Stimulated activated CD4-positive, alpha-beta T cell treated with anti-CD3 and anti-CD28 coated beads, Interleukin-12 subunit alpha, Interleukin-12 subunit beta, amount 100 ng/mL, for 4 hours (primary cell): ENCODE results near the gene CLTCL1.
"Not testable (repeated sequence)": the region's sequence is repeated elsewhere in the genome, so short reads cannot be mapped to it uniquely, and the experiment has no call there.

Source experiments
- DNase-seq: peaks from one replicate; pipeline ENCODE4 v3.0.0-alpha.2; 2020

The CLTCL1 gene

DNA sequence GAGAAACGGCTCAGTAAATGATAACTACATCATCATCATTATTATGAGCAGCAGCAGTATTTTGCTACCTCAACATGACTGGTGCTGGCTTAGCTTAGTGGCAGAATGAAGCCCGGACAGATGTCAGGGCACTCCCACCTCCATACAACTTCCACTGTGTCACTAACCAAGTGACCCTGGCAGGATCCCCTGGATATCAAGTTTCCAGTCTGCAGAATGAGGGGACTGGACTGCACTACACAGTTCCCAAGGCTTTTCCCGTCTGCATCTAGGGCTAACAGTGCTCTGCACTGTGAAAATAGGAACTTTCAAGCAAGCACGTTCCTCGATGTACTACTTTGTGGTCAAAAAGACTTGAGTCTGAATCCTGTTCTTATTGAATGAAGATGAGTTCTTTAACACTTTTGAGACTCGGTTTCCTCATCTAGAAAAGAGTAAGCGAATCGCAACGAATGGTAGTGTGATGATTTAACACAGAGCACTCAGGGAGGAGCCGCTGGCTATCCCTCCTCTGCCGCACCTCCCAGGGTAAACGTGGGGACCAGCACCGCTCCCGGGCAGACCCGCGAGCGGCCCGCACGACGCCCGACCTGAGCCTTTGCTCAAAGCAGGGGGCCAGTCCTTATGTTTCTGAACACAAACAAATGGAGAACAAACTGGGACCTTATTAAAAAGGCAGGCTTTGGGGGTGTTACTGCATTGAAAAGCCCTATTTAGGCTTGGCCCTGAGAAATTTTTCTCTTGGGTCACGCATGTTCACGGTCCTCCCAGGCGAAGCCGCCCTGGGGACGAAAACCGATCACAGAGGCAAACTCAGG is 910 bp downstream of the CLTCL1 start:
- no peak for DNase-seq

DNA sequence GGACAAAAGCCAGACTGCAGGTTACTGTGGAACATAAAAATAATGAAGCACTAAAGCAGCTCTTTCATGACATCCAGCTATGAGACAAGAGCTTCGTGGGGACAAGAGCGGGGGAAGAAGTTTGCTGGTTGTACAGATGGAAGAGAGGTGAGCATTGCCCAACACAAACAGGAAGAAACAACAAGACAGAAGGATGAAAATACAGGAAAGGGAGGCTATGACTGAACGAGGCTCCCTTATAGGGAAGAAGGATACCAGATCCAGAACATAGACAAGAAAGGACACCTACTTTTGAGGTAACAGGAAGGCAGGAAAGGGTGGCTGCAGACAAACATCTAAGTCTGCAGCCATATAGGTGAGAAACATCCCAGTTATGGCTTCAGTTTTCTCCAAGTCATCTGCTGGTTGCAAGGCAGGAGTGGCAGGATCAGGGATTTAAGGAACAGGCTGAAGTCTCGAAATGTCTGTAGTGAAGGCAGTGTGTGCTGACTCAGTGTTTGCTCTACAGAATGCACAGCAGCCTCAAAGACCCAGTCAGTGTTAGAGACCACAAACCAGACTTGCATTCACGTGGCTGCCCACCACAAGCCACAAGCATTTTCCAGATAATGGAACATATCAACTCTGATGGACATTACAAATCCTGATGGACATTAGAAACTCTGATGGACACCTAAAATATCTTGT is 1.9 kb downstream of the CLTCL1 start:
- DNase-seq: no peak

DNA sequence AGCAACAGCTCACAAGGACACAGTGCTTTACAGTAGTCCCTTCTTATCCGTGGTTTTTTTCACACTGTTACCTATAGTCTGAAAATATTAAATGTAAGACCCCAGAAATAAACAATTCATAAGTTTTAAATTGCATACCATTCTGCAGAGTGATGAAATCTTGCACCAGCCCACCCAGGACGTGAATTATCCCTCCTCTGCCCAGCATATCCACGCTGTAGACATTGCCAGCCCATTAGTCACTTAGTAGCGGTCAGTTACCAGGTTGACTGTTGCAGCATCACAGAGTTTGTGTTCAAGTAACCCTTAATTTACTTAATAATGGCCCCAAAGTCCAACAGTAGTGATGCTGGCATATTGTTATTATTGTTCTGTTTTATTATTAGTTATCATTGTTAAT is 3.6 kb downstream of the CLTCL1 start:
- no peak for DNase-seq

DNA sequence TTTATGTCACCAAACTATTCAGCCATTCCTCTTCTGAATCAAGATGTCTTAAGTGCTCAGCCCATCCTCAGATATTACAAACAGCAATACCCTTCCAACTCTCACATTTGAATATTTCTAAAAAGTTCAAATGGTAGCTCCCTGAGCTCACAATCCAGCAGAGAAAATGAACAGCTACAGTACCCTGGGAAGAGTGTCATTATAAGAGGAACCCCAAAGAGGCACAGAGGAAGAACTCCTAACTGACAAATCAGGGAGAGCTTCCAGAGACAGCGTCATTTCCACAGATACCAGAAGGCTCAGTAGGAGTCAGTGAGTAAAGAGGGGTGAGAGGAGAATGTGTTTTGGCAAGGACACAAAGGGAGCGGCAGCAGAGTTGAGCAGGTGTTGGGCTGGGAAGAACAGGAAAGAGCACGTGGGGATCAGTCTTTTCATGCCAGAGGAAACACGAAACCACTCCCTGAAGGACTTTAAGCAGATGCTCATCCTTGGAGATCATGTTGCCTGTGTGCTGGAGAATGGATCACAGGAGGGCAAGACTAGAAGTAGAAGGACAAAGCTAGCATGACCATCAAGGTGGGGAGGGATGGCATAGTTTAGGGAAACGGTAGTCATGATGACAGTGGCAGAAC is 4.3 kb downstream of the CLTCL1 start:
- DNase-seq: no peak

DNA sequence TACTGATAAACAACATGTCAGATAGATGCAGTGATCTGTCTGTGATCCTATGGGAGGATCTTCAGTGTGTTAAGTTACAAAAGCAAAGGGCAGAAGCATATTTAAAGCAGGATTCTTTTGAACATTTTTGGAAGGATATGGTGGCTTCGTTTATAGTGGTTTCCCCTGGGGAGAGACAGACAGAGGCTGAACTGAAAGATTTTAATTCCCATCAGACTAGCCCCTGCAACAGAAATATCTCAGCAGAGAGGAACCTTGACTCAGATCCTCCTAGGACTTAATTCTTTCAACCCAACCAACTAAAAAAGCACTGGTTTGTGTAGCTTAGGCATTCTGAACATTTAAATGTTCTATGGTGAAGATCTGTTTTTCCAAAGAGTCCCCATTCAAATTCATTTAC is 5.7 kb downstream of the CLTCL1 start:
- no peak for DNase-seq

DNA sequence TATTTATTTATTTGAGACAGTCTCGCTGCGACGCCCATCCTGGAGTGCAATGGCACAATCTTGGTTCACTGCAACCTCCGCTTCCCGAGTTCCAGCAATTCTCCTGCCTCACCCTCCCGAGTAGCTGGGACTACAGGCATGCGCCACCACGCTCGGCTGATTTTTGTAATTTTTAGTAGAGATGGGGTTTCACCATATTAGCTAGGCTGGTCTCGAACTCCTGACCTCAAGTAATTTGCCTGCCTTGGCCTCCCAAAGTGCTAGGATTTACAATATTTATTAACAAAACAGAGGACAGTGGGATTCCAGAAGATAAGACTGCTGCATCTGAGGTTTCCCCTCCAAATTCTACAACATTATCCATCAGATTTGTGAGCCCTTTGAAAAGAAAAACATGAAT is 12.4 kb downstream of the CLTCL1 start:
- DNase-seq: not testable (repeated sequence)

DNA sequence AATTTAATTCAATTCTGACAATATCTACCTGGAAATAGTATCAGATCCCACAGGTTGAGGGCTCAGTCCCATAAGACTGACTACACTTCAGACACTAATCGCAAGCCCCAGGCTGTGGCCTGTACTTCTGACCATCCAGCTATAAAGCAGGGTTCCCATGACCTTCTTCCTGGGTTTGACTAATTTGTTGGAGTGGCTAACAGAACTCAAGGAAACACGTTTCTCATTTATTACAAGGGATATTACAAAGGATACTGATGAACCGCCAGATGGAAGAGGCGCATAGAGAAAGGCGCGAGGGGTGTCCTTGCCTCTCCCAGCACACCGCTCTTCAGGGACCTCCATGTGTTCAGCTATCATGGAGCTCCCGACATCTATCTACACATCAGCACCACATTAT is 13.7 kb downstream of the CLTCL1 start:
- DNase-seq: no peak

DNA sequence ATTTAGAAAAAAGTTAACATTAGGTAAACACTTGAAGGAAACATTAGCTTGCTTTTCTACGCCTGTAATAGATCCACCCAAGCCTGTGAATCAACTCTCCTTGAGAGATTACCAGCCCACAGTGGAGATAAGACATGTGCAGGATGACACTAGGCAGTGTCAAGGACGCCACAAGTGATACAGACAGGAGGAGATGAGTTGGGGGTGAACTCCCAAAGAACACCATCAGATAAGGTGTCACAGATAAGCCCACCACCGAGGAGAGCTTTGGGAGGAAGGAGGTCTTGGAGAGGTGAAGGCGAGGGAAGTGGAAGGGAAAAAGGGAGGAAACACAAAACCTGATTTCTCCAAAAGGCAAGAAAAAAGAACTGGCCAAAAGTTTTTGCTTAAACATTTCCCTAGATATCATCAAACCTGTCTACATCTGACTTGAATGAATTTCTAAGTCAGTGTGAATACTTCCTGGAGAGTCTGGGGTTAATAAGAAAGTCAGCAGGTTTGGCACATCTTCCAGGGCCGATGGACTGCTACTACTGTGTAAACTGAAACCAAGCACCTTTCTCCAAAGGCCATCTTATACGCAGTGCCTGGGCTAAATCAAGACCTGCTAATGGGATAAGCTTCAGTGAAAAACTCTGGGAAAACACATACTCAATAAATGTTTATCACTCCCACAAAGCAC is 15.5 kb downstream of the CLTCL1 start:
- DNase-seq: no peak

DNA sequence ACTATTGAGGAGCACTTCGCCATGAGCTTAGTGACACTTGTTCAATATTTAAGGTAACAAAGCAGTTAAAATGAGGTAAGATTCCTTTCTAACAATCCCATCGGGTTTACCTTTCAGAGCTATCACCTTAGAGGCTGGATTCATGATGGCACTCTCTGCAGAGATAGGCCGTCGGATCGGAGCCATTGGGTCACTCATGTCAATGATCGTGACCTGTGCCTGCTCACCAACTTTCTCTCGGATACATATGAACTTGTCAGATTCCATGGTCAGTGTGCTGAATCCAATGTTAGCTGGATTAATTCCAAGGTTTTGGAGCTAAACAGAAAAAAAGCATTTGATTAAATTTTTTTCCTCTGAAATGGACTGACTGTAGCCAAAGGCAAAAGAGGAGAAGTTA is 16.0 kb downstream of the CLTCL1 start:
- DNase-seq: no peak

DNA sequence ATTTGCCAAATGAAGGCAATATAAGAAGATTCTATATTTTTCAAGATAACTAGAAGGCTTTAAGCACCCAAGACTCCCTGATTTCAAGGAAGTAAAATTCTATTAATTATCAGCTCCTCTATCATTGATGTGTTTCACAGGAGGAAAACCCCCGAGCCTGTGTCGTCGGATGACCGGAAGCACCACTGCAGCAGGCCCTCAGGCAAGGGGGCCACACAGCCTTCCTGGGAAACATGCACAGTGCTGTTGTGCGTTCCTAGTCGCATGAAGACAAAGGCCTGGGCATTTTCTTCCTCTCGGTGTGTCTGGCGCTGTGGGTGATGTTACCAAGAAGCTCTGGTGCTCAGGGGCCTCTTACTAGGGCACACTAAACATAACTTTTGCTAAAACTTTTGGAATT is 16.4 kb downstream of the CLTCL1 start:
- no peak for DNase-seq

DNA sequence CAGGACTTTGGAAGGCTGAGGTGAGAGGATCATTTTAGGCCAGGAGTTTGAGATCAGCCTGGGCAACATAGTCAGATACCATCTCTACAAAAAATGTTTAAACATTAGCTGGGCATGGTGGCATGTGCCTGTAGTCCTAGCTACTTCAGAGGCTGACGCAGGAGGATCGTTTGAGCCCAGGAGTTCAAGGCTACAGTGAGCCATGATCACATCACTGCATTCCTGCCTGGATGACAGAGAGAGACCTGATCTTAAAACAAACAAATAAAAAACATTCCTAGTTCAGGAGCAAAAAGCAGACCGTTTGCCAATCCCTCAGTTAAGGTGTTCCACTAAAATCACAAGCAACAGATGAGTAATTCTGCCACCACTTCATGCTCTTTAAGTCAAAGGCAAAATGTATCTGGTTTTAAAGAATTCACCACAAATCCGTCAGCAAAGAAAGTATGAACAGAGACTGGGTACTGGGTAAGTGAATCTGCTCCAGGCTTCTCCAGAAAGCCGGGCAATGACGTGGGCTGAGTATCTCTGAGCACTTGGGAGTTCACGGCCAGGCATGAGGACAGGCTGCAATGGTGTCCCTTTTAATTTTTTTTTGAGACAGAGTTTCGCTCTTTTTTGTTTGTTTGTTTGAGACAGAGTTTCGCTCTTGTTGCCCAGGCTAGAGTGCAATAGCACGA is 19.5 kb downstream of the CLTCL1 start:
- no peak for DNase-seq

DNA sequence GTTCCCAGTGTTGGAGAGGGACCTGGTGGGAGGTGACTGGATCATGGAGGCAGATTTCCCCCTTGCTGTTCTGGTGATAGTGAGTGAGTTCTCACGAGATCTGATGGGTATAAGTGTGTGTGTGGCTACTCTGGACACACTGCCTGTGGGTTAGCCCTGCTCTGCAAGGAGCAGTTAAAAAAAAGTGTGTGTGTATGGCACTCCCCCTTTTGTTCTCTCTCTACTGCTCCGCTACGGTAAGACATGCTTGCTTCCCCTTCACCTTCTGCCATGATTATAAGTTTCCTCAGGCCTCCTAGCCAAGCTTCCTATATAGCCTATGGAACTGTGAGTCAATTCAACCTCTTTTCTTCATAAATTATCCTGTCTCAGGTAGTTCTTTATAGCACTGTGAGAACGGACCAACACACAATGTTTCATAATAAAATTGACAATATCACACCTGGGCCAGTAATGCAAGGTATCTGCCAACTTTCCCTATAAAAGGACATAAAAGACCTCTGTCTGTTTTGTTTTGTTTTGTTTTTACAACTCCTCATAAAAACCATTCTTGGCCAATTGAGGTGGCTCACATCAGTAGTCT is 20.2 kb downstream of the CLTCL1 start:
- no peak for DNase-seq

DNA sequence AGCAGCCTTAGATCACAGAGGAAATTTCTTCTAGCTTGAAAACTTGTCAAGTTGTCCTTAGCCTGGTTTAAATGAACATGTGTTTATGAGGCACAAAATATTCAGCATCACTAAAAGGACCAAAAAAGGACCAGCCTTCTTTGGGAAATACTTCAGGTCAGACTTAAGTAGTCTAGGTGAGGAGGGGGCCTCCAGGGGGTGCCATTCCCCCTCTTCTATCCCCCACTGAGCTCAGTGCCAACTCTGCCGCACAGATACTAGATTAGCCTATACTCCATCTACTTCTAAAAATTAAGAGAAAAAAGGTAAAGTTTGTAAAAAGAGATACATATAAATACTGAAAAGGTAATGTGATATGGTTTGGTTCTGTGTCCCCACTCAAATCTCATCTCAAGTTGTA is 20.6 kb downstream of the CLTCL1 start:
- no peak for DNase-seq

DNA sequence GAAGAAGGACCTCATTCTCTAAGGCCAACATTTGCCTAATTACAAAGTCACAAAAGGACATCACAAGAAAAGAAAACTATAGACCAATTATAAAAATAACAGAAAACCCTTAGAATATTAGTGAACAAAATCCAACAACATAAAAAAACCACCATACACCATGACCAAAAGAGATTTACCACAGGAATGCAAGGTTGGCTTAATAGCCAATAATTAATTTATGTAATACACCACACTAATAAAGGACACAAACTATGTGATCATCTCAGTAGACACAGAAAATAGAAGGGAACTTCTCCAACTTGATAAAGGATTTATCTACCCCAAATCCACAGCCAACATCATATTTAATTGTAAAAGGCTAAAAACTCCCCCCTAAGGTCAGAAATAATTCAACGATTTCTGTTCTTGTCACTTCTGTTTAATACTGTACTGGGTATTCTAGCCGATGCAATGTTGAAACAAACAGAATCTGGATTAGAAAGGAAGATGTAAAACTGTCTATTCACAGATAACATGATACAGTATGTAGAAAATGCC is 24.9 kb downstream of the CLTCL1 start:
- DNase-seq: no peak

DNA sequence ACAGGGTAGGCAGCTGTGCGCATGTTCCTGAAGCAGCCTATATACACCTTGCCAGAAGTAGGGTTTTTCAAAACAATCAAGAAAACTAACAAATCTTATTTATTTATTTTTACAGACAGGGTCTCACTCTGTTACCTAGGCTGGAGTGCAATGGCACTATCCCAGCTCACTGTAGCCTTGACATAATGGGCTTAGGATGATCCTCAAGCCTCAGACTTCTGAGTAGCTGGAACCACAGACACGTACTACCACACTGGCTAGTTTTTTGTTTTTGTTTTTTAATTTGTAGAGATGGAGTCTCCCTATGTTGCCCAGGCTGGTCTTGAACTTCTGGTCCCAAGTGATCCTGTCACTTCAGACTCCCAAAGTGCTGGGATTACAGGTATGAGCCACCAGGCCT is 25.7 kb downstream of the CLTCL1 start:
- no peak for DNase-seq

DNA sequence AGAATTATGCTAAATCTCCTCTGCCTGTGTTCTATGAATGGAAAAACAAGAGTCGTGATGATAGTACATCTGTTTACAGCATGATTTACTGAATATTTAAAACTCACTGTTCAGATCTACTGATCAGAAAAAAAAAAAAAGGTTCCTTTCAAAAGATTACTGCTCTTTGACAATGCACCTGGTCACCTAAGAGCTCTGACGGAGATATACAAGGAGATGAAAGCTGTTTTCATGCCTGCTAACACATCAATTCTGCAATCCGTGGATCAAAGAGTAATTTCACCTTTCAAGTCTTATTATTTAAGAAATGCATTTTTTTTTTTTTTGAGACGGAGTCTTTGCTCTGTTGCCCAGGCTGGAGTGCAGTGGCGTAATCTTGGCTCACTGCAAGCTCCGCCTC is 30.7 kb downstream of the CLTCL1 start:
- no peak for DNase-seq

DNA sequence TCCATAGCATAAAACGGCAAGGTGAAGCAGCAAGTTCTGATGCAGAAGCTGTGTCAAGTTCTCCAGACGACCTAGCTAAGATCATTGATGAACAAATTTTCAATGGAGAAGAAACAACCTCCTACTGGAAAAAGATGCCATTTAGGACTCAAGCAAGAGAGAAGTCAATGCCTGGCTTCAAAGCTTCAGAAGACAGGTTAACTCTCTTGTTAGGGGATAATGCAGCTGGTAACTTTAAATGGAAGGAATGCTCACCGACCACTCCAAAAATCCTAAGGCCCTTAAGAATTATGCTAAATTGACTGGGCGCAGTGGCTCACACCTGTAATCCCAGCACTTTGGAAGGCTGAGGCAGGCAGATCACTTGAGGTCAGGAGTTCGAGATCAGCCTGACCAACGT is 31.3 kb downstream of the CLTCL1 start:
- DNase-seq: no peak

DNA sequence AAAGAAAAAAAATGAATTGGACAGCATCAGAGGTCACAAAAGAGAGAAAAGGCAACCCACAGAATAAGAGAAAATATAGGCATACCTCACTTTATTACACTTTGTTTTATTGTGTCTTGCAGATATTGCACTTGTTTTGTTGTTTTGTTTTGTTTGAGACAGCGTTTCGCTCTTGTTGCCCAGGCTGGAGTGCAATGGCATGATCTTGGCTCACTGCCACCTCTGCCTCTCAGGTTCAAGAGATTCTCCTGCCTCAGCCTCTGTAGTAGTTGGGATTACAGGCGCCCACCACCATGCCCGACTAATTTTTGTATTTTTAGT is 32.6 kb downstream of the CLTCL1 start:
- DNase-seq: not testable (repeated sequence)

DNA sequence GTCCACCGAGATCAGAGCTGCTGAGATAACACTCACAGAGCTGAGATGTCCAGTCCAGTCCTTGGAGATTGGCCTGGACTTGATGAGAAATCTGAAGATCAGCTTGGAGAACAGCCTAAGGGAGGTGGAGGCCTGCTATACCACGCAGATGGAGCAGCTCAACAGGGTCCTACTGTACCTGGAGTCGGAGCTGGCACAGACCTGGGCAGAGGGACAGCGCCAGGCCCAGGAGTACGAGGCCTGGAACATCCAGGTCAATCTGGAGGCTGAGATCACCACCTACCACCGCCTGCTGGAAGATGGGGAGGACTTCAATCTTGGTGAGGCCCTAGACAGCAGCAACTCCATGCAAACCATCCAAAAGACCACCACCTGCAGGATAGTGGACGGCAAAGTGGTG is 33.1 kb downstream of the CLTCL1 start:
- no peak for DNase-seq

DNA sequence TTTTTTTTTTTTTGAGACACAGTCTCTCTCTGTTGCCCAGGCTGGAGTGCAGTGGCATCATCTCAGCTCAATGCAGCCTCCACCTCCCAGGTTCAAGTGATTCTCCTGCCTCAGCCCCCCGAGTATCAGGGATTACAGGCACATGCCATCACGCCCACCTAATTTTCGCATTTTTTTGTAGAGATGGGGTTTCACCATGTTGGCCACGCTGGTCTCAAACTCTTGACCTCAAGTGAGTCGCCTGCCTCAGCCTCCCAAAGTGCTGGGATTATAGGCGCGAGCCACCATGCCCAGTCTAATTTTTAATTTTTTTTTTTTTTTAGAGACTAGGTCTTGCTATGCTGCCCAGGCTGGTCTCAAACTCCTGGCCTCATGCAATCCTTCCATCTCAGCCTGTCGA is 35.2 kb downstream of the CLTCL1 start:
- DNase-seq: not testable (repeated sequence)

DNA sequence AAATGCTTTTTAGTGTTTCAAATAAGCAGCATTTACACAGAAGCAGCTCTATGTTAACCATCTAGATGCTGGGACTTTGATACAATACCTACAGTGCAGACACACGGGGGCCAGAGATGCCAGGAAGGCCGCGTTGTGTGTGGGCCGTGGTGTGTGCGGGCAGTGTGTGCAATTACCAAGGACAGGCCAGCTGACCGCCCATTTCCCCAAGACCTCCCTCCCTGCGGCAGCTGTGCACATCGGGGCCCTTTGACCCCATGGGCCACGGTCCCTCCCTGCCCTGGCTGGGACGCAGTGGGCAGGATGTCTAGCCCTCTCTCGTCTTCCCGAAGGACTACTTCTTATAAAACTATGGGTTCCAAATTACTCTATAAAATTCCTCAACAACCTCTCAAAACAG is 38.4 kb downstream of the CLTCL1 start:
- no peak for DNase-seq

DNA sequence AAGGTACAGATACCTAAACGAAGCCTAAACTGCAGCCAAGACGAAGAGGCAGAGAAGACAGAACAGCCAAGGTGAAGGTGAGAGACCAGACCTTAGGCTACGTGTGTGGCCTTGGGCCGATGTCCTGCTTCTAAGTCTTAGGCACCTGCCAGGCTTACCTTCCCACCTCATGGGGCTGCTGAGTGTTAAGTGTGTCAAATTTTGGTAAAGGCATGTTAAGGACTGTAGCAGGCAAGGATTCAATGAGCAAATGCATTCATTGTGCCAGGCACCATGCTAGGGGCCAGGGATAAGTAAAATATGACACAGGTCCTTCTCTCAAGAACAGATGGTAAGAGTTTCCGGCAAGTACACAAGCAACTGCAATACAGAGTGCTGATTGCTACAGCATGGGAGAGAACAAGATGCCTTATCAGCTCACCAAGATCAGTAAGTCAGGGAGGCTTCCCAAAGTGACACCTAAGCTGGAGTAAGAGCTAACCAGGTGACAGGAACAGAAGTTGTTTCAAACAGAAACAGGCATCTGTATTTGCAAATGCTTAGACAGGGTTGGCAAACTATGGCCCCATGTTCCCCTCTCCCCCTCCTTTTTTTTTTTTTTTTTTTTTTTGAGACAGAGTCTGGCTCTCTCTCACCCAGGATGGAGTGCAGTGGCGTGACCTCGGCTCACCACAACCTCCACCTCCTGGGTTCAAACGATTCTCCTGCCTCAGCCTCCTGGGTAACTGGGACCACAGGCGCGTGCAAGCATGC is 46.7 kb downstream of the CLTCL1 start:
- no peak for DNase-seq
